NCI-H1105 treated with DMSO at 0.1 percent for 48 hours (cell line): ENCODE measurements around the gene OSBPL10.

Experiments
- DNase-seq: peaks from one replicate; lab custom pipeline; 2025; lab: John Stamatoyannopoulos, UW

Gene OSBPL10

DNA sequence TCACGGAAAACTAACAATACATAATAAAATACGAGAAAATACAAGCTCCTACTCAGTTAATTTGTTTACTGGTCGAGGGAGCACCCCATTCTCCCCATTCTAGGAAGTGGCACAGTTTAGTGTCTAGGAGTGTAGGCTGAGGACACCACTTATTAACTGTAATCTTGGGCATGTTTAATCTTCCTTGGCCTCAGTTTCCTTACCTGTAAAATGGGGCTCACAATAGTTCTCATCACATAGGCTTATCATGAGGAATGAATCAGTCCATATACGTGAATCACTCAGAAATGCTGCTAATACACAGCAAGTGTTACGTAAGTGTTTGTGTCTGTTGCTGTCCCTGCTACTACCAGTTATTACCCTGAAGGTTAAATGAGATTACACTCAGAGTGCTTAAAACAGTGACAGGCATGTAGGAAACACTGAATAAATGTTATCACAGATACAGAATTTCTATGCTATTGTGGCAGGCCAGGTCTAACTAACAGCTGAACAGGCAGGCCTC, 210.2 kb downstream of the OSBPL10 start:
- no peak for DNase-seq

DNA sequence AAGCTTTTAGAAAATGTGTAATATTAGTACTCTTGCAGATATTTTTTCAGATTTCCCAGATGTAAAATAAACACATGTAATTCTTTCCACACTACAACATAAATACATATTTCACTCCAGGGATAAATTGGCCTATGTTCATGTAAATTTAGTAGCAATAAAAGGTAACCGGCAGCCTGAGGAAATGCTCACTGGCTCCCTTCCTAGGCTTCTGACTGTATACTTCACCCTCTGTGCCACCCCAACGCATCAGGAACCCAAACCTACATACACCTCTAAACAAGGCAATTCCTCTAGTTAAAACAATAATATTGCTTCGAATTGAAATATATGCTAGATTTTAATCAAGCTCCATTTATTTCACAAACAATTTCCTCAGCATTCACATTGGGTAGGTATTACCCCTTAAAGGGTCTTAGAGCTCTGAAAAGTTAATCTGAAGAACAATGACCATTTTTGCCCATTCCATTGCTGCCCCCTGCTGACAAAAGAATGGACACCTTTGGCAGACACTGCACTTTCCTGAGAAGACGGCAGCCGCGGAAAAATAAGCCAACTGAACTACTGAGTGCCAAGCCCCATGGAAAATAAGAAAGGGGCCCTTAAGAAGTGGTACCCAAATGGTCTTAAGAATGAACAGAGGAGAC, 212.5 kb downstream of the OSBPL10 start:
- peak; percentile 31 for DNase-seq

DNA sequence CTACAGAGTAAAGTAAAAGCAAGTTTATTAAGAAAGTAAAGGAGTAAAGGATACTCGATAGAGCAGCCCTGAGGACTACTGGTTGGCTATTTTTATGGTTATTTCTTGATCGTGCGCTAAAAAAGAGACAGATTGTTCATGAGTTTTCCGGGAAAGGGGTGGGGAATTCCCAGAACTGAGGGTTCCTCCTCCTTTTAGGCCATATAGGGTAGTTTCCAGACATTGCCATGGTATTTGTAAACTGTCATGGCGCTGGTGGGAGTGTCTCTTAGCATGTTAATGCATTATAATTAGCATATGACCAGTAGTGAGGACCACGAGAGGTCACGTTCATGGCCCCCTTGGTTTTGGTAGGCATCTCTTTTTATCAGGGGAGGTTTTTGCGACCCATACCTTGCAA, 213.1 kb downstream of the OSBPL10 start:
- DNase-seq: no peak

DNA sequence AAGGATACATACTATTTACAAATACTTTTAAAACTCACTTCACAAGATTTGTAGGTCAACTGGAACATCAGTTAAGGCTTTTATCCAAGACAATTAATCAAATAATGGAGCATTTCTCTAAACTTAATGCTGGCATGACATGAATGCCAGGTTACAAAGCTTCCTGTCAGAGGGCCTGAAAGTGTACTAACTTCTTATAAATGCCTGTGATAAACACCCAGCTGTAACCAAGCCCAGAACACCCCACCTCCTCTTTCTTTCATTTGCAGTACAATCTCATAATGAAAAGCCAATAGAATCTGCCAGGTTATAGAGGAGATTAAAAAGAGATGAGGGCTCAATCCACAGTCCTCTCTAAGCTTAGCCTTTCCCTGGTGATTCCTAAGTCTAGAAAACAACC, 214.4 kb downstream of the OSBPL10 start:
- DNase-seq: no peak

DNA sequence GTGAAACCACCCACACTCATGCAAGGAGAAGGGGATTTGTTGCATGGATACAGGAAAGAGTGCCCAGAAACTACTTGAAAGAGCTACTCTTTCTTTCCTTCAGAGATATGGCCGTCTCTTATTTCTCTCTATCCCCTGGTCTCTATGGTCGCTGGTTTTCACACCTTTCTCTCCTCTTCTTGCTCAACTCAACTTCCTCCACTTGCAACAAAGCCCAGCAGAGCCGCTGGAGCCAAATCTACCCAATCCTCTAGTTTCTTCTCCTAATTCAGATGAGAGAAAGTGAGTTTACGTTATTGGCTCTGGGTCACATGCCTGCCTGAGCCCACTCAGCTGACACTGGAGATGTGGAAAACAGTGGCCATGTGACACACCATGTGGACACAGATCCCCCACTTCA, 215.2 kb downstream of the OSBPL10 start:
- no peak for DNase-seq

DNA sequence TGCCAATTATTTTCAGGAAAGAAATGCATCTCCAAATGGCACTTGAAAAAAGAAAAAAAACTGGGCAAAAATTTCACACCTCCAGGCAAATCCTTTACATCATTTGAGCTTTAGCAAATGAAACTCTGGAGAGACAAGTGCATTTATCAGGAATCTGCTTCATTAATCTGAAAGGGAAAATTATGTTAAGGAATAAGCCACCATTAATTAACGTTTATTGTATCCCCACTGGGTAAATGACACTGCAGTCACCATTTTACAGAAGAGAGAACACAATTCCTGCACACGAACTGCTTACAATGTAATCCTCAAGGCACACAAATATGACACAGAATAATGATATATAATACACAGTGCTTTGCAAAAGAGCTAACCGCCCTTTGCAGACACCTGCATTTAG, 217.3 kb downstream of the OSBPL10 start:
- DNase-seq: peak; percentile 25

DNA sequence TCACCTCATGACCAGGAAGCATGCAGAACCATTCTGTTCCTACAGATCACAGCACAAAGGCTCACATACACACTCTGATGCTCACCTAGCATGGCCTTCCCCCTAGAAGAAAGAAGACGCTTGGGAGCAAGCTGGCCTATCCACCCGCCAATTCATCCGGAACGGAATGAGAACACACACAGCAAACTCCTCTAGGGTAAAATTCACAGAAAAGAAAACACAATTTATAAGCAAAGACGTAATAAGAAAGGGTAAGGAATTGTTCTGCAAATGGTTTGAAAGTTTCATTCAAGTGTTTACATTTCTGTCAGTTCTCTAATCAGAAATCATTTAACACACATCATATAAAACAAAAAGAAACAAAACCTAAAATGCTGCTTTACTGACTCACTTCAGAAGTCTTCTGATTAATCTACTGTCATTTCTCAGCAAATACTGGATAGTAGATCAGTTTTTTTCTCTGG, 218.1 kb downstream of the OSBPL10 start:
- no peak for DNase-seq

DNA sequence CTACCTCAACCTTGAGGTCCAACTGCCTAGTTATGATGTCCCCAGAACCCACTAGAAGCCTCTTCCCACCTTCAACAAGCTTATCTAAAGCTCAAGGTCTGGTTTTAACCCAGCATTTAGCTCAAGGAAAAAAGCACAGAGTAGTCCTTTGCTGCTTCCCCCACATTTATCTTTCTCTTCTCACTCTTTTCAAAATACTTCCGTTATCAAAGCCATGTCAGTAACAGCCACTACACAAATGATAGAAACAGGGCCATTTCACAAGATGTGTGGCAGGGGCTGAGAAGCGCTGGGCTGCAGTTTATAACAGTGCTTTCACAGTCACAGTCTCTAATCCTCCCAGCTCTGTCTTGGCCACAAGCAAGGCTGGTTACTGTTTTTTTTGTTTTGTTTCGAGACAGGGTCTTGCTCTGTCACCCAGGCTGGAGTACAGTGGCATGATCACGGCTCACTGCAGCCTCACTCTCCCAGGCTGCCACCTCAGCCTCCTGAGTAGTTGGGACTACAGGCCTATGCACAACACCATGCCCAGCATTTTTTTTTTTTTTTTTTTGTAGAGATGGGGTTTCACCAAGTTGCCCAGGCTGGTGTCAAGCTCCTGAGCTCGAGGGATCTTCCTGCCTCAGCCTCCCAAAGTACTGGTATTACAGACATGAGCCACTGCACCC, 218.8 kb downstream of the OSBPL10 start:
- no peak for DNase-seq

DNA sequence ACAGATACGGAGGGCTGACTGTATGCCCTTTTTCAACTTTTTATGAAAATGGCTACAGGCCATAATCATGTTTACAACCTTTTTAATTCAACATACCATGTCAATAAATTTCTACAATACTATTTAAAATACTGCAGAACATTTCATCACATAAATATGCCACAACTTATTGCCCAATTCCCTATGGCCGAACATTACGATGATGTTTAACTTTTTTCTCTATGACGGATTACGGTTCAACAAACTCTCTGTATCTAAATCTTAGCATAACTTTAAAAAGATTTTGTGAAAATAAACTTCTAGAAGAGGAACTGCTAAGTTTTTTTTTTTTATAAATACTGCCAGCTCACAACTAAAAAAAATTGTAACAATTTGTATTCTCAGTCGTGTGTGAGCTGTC, 220.4 kb downstream of the OSBPL10 start:
- DNase-seq: no peak

DNA sequence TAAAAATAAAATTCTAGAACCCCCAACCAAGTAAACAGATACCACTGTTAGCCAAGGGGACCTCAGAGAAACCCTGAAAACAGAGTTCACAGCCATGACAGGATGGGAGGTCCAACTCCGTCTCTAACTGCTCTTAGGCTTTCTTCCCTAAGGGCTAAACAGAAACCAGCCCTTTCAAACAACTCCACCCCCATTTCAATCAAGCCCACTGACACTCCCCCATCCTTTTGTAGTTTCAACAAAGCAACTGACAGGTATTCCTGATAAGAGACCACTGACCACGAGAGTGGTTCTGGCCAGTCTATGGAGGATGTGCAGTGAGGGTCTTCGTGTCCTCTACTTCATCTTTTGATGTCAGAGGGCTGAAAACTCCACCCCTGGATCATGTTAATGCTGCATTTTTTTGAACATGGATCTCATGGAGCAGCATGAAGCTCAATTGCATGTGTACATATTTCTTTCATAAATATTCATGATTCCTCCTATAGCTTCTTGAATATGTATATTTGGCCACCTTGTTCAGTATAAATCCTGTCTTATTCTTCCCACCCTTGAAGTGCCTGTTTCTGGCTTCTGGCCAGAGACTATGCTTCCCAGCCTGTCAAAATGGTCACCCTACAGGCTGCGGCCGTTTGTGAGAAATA, 222.6 kb downstream of the OSBPL10 start:
- no peak for DNase-seq

DNA sequence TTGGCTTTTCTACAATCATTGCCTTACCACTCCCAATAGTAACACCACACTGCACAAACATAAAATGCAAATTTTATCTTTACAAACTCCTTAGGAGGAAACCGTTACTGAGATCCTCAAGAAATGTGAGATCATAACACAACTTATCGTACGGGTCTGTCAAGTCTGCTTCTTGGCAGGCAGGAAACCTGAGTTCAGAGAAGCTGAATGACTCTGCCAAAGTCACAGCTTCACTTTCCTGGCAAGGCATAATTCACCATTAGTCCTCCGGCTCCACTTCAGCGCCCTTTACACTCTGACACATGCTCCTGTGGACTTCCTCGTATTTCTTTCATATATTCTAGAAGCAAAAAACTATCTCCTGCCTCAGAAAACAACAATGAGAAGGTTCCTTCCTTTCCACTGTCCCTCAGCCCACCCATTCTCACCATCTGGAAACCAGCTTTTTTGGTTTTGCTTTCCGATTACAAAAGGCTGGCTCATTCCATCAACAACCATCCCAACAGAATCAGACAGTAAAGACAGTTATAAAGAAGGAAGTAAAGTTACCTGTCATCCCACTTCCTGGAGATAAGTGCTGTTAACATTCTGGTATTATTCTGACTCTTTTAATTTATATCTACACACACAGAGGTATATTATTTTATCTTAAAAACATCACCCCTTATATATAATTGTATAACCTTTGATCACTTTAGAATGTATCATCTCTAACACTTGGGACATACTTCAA, 225.0 kb downstream of the OSBPL10 start:
- no peak for DNase-seq

DNA sequence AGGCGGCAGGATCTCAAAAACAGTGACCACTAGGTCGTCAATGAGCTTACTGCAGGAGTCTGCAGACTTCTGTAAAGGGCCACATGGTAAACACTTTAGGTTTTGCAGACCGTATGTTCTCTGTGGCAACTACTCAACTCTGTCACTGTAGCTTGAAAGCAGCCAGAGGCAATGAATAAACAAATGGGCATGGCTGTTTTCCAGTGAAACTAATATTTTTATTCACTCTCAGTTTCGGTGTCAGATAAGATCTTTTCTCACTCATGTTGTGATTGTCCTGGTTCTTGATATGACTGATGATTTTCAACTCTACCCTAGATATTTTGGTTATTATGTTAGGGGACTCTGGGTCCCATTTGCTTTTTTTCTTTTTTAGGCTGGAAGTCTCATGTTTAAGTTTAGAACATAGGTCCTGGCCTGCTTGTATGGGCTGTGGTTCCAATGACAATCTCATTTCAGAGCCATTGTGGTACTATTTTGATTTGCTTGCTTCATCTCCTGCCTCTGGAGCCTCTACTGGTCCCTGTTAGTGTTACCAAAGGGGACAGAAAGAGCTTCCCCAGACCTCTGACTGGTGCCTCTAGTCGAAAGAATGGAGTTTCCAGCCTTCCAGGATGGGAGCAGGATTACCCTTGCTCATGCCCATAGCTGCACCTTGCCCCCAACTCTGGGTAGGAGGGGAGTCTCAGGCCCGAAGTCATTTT, 226.3 kb downstream of the OSBPL10 start:
- DNase-seq: no peak

DNA sequence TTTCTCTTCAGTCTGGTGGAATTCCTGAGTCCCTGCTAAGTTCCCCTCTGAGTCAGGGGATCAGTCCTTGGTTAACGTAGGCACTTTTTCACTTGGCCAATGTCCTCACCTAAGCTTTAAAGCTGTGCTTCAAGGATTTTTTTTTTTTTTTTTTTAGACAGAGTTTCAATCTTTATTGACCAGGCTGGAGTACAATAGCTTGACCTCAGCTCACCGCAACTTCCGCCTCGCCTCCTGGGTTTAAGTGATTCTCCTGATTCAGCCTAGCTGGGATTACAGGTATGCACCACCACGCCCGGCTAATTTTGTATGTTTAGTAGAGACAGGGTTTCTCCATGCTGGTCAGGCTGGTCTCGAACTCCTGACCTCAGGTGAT, 228.0 kb downstream of the OSBPL10 start:
- DNase-seq: no peak

DNA sequence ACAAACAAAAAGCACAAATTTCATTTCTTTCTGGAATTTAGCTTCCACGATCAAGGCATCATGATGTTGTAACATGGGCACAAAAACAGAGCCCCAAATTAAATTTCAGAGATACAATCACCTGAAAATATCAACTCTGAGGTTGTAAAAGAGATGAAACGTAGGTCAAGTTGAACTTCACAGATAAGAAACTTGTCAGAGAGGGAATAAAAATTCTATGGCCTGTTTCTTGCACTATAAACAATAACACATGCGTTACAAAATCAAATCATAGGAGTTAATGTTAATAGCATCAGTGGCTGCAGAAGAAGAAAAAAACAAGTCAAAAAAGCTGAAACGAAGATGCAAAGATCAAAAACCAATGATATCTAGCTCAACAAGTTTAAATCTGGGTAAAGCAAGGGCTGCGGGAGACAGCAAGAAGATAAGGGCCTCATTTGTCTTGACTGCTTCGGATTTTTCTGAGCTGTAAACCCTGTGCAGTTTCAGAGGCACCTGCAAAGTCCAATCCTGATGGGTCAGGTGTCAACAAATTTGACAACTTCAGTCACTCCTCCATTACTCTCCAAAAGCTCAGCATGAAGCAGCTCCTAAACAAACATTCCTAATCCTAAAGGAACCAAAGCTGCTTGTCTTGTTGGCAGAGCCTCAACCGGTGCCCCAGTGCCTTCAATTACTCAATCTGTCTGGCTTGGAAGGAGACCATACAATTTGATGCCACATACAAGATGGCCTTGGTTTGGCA, 228.6 kb downstream of the OSBPL10 start:
- DNase-seq: no peak

DNA sequence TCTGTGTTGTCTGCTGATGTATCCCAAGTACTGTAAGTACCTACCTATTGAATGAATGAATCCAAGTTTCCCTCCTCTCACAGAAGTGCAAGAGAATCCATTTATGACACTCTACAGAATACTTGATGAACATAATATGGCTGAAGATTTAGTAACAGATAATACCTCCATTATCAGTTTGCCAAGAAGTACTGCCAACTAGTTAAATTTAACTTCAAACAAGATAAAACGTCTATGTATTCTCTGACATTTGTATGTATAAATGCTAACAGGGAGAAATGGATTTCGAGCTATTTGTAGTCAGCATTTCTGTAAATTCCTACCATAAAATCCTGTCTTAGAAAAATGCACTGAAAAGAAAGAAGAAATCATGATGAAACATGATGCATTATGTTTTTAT, 230.7 kb downstream of the OSBPL10 start:
- DNase-seq: no peak

DNA sequence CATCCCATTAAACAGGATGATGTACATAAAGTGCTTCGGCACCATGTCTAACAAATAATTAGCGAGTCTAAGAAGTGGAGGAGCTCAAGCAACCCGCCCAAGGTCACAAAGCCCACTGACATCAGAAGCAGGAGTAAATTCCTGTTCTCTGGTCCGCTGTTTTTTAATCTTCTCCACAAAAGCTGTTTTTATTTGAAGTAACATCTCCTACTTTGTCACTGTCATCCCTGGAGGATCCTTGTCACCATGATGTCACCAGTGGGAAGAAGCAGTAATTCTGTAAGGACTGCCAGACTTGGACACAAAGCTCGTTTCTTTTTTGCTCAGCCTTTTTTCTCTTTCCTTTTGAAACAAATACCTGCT, 232.1 kb downstream of the OSBPL10 start:
- no peak for DNase-seq

DNA sequence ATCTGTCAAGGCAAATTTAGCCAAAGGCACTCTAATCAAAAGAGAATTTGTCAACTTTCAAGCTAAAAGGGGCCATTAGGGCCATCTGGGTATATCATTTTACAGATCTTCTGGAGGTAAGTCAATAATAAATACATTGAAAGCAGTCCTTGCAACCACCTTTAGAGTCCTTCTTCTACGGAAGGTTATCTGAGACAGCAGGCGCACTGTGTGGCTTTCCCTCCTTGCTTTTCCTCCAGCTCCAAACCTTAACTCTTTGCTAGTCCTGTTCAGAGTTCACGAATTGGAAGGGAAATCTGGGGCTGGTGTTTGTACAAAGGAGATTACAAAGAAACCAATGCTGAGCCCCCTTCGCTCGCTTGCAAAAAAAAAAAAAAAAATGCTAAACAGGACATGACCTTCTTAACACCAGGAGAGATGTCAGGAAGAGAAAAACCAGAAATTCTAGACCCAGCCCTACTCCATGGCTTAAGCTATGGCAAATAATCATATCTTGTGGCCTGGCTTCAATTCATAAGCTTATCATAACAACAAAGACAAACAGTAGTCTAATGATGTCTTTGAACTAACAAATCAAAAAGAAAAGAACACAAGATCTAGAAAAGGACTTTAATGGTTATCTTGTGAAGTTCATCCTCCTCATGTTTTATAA, 232.7 kb downstream of the OSBPL10 start:
- no peak for DNase-seq

DNA sequence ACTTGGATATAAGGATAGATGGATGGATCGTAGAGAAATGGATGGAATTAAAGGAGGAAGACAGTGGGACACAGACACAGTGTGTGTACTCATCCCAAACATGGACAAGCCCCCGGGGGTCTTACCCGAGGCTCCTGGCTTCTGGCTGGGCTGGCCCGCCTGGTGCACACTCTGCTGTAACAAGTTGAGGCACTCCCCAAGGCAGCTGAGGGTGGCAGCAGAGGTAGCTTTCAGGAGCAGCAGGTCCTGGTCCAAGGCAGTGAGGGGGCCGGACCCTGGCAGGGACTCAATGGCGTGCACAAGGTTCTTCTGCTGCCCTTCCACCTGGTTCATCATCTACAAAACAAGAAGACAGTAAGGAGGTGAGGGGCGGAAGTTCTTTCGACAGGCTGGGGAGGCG, 233.3 kb downstream of the OSBPL10 start:
- no peak for DNase-seq

DNA sequence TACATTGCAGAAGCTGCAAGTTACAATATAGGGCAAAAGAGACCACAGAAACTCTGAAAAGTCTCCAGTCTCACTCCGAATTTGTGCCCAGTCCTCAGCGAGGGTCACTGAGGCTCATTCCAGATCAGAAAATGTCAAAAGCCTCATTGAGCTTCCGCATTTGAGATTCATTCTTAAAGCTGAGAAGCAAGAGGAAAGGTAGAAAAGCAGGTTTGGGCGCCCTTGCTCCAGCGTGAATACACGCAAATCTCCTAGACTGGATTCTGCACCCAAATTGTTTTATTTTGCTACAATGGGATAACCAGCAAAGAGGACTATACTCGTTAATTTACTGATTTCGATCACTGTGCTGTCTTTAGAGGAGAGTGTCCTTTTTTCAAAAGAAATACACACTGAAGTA, 236.1 kb downstream of the OSBPL10 start:
- no peak for DNase-seq

DNA sequence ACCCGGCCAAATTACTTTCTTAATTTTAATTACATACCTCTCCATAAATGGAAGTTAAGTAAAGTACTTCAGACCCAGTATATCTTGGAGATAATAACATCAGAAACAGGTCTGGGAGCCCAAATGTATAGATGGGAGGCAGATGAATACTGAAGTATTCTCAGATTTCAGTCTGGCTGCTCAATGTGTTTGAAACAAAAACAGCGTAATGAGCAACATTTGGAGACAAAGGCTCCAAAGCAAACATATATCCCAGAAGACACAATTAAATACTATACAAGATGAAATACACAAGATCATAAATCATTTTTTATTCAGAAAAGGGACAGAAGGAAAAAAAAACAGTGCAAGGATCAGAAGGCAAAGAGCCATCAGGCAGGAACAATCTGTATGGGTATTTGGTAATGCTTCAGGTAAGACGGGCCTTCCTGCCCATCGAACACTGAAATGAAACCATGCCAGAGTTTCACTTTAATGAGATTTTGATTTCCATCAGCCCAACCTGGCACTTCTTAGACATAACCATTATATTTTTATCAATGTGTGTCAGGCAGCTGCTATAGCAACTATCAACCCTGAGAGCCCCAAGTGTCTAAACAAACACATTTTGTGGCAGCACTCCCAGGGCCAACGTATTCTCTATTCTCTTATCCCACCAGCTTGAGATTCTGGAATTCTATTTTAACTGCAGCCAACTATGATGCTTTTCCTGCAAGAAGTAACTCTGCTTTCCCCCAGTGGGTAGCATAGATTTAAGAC, 237.6 kb downstream of the OSBPL10 start:
- DNase-seq: peak; percentile 45
